Islet of Langerhans (tissue), 1 donor: ENCODE results near the gene GPC3.

ENCODE experiments used
- FAIRE-seq: peaks from one replicate; lab custom pipeline; 2011; peaks lifted over from hg19 to GRCh38; lab: Jason Lieb, UNC

The GPC3 gene

GRCh38 chrX:133497356-133497755 lies 488.0 kb downstream of the GPC3 start:
- no peak for FAIRE-seq

DNA sequence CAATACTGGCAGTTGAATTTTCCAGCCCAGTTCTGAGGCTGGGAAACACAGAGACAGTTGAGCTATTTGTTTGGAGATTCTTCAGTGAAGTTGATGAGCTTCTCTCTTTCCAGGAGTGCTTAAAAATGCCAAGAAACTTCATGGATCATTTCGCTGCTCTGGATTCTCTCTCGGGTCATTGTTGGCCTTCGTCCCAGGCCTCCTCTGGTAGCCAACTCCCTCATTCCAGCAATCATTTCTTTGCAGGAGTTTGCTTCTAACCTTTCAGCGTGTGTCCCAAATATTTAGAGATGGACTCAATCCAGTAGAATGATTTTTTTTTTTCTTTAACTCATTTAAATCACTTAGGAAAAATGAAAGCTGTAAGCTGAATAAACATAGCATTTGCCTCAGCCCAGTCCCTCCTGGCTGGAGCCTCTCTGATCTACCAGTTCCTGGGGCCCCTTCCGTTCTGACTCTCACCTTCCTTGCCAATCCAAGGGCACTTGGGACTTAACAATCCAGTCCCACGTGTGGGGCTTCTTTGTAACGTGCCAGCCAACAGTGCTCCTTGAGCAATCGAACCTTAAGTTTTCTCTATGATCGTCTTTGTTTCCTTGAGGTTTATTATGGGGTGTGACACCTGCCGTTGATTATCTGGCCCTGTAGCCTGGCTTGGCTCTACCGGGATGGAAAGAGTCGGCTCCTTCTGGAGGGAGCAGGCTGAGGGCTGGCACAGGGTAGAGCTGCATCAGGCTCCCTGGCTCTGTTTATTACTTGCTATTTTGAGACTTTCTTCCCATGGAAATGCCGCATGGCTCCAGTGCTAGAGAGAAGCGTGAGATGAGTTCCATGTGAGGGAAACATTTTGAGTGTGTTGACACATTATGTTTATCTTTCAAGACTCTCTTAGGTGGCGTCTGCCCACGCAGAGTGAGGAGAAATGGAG lies 489.7 kb downstream of the GPC3 start:
- no peak for FAIRE-seq

DNA sequence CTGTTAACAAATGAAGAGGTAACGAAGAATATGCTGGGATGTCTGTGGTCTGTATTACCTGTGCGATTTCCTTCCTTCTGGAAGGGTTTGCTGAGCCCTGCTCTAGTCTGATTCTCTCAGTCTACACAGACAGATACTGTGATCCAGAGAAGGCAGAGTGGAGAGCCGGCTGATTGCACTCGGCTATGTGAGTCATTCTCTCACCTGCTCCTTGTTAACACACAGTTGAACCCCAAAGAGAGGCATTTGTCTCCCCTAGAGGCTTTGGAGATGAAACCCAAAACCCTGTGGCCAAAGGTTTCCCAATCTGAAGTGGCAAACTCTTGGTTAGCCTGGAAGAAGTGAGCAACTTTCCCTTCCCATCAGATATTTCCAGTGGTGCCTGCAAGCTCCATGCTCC lies 492.0 kb downstream of the GPC3 start:
- FAIRE-seq = no peak

- no peak for FAIRE-seq
These were observed 494.4 kb downstream of the GPC3 start for GRCh38 chrX:133490955-133491354.
